Gastroesophageal sphincter (tissue), 4 donors: ENCODE measurements around the gene OTOGL. TPM values are rescaled to one million over a fixed set of nuclear protein-coding genes. Genes with fewer than 3 reads are reported as not detected.

Experiments
- ATAC-seq: fragments of 150-250 bp; one replicate; pipeline ENCODE4 v1.9.1; 2016; ENCODE audit warnings: mild to moderate bottlenecking, moderate library complexity
- H3K27ac ChIP-seq, 4 donors: fragments of 200-600 bp; sonication (generic) in 3 of 4; 1 replicate in 3 of 4; 2 replicates in 1 of 4; pipeline ENCODE4 v1.5.1; 2016 to 2019
- H3K27me3 ChIP-seq: fragments of 200-600 bp; sonication (generic); one replicate; pipeline ENCODE4 v1.5.1; 2019
- H3K36me3 ChIP-seq, 2 donors: fragments of 200-600 bp; sonication (generic); one replicate each; pipeline ENCODE4 v1.5.1; 2019; ENCODE audit warnings: control low read depth in 1 of 2
- H3K4me1 ChIP-seq, 3 donors: fragments of 200-600 bp; sonication (generic); 1 replicate in 2 of 3; 2 replicates in 1 of 3; pipeline ENCODE4 v1.5.1; 2016 to 2019; ENCODE audit warnings: control low read depth in 2 of 3
- H3K4me3 ChIP-seq, 2 donors: fragments of 200-600 bp; sonication (generic); one replicate each; pipeline ENCODE4 v1.5.1; 2019; ENCODE audit warnings: mild to moderate bottlenecking in 1 of 2, moderate library complexity in 1 of 2
- H3K9me3 ChIP-seq, 3 donors: fragments of 200-600 bp; sonication (generic); one replicate each; pipeline ENCODE4 v1.5.1; 2017 to 2019; ENCODE audit warnings: control low read depth in 2 of 3
- CTCF ChIP-seq, 4 experiments: fragments of 200-600 bp in 2 of 4; fragments of 450-650 bp in 2 of 4; sonication (generic) in 1 of 4; IDR thresholded peaks; one replicate each; pipeline ENCODE4 v1.5.1; 2017 to 2019; ENCODE audit warnings: antibody characterized with exemption in 4 of 4, mild to moderate bottlenecking in 2 of 4, moderate library complexity in 2 of 4
- EP300 ChIP-seq: sonication (generic); formaldehyde crosslinking; IDR thresholded peaks from one replicate; pipeline ENCODE4 v1.6.1; 2017; ENCODE audit warnings: antibody characterized with exemption, mild to moderate bottlenecking
- POLR2A ChIP-seq, 2 donors: fragments of 450-650 bp; IDR thresholded peaks; one replicate each; pipeline ENCODE4 v1.6.1; 2017; ENCODE audit warnings: antibody characterized with exemption in 2 of 2, mild to moderate bottlenecking in 2 of 2, moderate library complexity in 1 of 2
- POLR2AphosphoS5 ChIP-seq: sonication (generic); formaldehyde crosslinking; IDR thresholded peaks from one replicate; pipeline ENCODE4 v1.6.1; 2017; ENCODE audit warnings: antibody characterized with exemption
- WGBS, 2 donors: methylation state at CpG; one replicate each; pipeline ENCODE4 v1.1.5; 2018; ENCODE audit warnings: low coverage in 1 of 2; 5-methylcytosine and 5-hydroxymethylcytosine counted together
- total RNA-seq, 4 donors: library from RNA; depleted of rRNA; stranded (reverse); fragments of >200 nt; gene quantifications; one replicate each; pipeline ENCODE4 v1.1.0, GENCODE V29; 2016

The OTOGL gene
- total RNA-seq, 4 donors from 2014 or later: 0.47 to 1.7 (median 1.4) TPM

GRCh38 chr12:80317307-80317706, 218.0 kb downstream of the OTOGL start:
- no peaks in the 10 kb centered on the region for H3K27me3 ChIP-seq
- no peak overlapping the region for H3K4me3 ChIP-seq
- ATAC-seq: no peak
- H3K4me1 ChIP-seq: no peaks in the 10 kb centered on the region
- no peaks in the 10 kb centered on the region for H3K9me3 ChIP-seq
- no peak overlapping the region for H3K27ac ChIP-seq
- no peaks in the 10 kb centered on the region for H3K36me3 ChIP-seq
- TF ChIP-seq POLR2AphosphoS5 (no peak), POLR2A (IDR thresholded peaks at IDR 0.05) (no peak), EP300 (no peak), CTCF (IDR thresholded peaks at IDR 0.05) (no peak)

GRCh38 chr12:80317899-80318298, 218.6 kb downstream of the OTOGL start:
- Histone ChIP-seq H3K9me3 (no peaks in the 10 kb centered on the region), H3K27me3 (no peaks in the 10 kb centered on the region), H3K27ac (no peak overlapping the region), H3K36me3 (no peaks in the 10 kb centered on the region), H3K4me3 (no peak overlapping the region), H3K4me1 (no peaks in the 10 kb centered on the region)
- TF ChIP-seq POLR2AphosphoS5 (no peak), EP300 (no peak)
- no peak for ATAC-seq
- WGBS, 2 donors: 0 to 7% methylated on average over 1 of the region's 1 CpG

GRCh38 chr12:80320121-80320678, 220.9 kb downstream of the OTOGL start:
- 35 to 69% methylated on average over 2 of the region's 2 CpGs for WGBS, 2 donors
- Histone ChIP-seq H3K36me3 (no peaks in the 10 kb centered on the region), H3K27ac (no peak overlapping the region), H3K4me1 (no peaks in the 10 kb centered on the region), H3K4me3 (no peak overlapping the region), H3K9me3 (no peaks in the 10 kb centered on the region), H3K27me3 (no peaks in the 10 kb centered on the region)
- TF ChIP-seq POLR2A (IDR thresholded peaks at IDR 0.05): no peak
- no peak for TF ChIP-seq POLR2AphosphoS5
- TF ChIP-seq EP300: no peak
- TF ChIP-seq CTCF (IDR thresholded peaks at IDR 0.05): no peak
- ATAC-seq: no peak

GRCh38 chr12:80321653-80322052, 222.3 kb downstream of the OTOGL start:
- H3K36me3 ChIP-seq: no peaks in the 10 kb centered on the region
- 75 to 83% methylated on average over 2 of the region's 2 CpGs for WGBS, 2 donors
- no peak overlapping the region for H3K27ac ChIP-seq
- H3K4me3 ChIP-seq: no peak overlapping the region
- H3K9me3 ChIP-seq: no peaks in the 10 kb centered on the region
- no peaks in the 10 kb centered on the region for H3K4me1 ChIP-seq
- ATAC-seq: no peak
- no peak for TF ChIP-seq CTCF (IDR thresholded peaks at IDR 0.05)
- TF ChIP-seq EP300: no peak
- no peak for TF ChIP-seq POLR2A (IDR thresholded peaks at IDR 0.05)
- no peak for TF ChIP-seq POLR2AphosphoS5
- H3K27me3 ChIP-seq: no peaks in the 10 kb centered on the region

GRCh38 chr12:80325167-80325959, 226.0 kb downstream of the OTOGL start:
- TF ChIP-seq EP300 (no peak), POLR2A (IDR thresholded peaks at IDR 0.05) (no peak), POLR2AphosphoS5 (no peak), CTCF (IDR thresholded peaks at IDR 0.05) (no peak)
- Histone ChIP-seq H3K36me3 (no peaks in the 10 kb centered on the region), H3K9me3 (no peaks in the 10 kb centered on the region), H3K4me1 (no peaks in the 10 kb centered on the region), H3K27ac (no peak overlapping the region), H3K4me3 (no peak overlapping the region), H3K27me3 (no peaks in the 10 kb centered on the region)
- ATAC-seq: no peak
- WGBS, 2 donors: 50 to 71% methylated on average over 2 to 4 of the region's 4 CpGs
